ENCODE measurements around the gene AP2A2. TPM values are rescaled to one million over a fixed set of nuclear protein-coding genes. Genes with fewer than 3 reads are reported as not detected.

The AP2A2 gene
- total RNA-seq, 1 donor from 2014 or later: 58.7 TPM

- TF ChIP-seq CTCF (IDR thresholded peaks at IDR 0.05) (no peak), POLR2A (IDR thresholded peaks at IDR 0.05) (no peak), POLR2AphosphoS5 (IDR thresholded peaks at IDR 0.05; ENCODE audit: insufficient read depth in 1 of 2, low read depth in 1 of 2) (no peak)
- peaks cover 0 to 27% of the 10 kb centered on the region in 2 donors for H3K36me3 ChIP-seq
- no peak overlapping the region for H3K27ac ChIP-seq
- no peak overlapping the region for H3K4me3 ChIP-seq
- H3K4me1 ChIP-seq: peaks cover 20% of the 10 kb centered on the region
- H3K27me3 ChIP-seq: no peaks in the 10 kb centered on the region
- H3K9me3 ChIP-seq: no peaks in the 10 kb centered on the region
- DNase-seq (ENCODE audit: extremely low spot score in 2 of 2): no peak
- intact Hi-C loops (cut with DNase I): no loop called here
These were observed 43.2 kb downstream of the AP2A2 start for GRCh38 chr11:968822-969221.

GRCh38 chr11:969651-970205 lies 44.1 kb downstream of the AP2A2 start:
- Histone ChIP-seq H3K9me3 (no peaks in the 10 kb centered on the region), H3K36me3 (peaks cover 0 to 24% of the 10 kb centered on the region in 2 donors), H3K27me3 (no peaks in the 10 kb centered on the region), H3K4me3 (no peak overlapping the region), H3K27ac (no peak overlapping the region), H3K4me1 (peaks cover 20% of the 10 kb centered on the region)
- TF ChIP-seq POLR2A (IDR thresholded peaks at IDR 0.05): no peak
- no peak for DNase-seq (ENCODE audit: extremely low spot score in 2 of 2)
- intact Hi-C loops (cut with DNase I): no loop called here

DNA sequence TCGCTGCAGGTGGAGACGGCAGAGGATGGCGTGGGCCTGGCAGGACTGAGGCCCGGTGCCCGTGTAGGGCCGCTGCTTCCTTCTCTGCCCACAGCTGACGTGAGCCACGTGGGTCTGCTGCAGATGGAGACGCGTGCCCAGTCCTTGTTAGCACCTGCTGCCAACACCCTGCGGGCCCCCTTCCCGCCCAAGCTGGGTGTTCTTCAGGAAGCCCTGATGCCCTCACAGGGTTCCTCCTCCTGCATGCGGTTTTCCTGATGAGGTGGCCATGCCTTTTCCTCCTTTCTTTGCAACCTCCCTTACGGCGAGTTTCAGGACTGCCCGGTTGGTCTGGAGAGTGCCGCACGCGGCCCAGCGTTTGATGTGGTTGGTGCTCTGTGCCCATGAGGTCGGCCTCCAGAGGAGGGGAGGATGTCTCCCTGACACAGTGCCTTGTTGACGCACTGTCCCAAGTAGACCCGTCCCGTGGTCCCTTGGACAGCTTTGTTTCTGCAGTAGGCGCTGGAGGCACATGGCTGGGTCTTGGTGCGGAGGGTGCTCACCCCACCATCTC lies 44.7 kb downstream of the AP2A2 start:
- no peak for TF ChIP-seq POLR2AphosphoS5 (IDR thresholded peaks at IDR 0.05; ENCODE audit: insufficient read depth in 1 of 2, low read depth in 1 of 2)
- TF ChIP-seq CTCF (IDR thresholded peaks at IDR 0.05): no peak
- no peak for TF ChIP-seq POLR2A (IDR thresholded peaks at IDR 0.05)
- H3K4me1 ChIP-seq: peaks cover 20% of the 10 kb centered on the region
- no peak for DNase-seq (ENCODE audit: extremely low spot score in 2 of 2)
- H3K27me3 ChIP-seq: no peaks in the 10 kb centered on the region
- no peaks in the 10 kb centered on the region for H3K9me3 ChIP-seq
- intact Hi-C loops (cut with DNase I): no loop called here
- H3K36me3 ChIP-seq: peaks cover 0 to 24% of the 10 kb centered on the region in 2 donors
- H3K4me3 ChIP-seq: no peak overlapping the region
- no peak overlapping the region for H3K27ac ChIP-seq

DNA sequence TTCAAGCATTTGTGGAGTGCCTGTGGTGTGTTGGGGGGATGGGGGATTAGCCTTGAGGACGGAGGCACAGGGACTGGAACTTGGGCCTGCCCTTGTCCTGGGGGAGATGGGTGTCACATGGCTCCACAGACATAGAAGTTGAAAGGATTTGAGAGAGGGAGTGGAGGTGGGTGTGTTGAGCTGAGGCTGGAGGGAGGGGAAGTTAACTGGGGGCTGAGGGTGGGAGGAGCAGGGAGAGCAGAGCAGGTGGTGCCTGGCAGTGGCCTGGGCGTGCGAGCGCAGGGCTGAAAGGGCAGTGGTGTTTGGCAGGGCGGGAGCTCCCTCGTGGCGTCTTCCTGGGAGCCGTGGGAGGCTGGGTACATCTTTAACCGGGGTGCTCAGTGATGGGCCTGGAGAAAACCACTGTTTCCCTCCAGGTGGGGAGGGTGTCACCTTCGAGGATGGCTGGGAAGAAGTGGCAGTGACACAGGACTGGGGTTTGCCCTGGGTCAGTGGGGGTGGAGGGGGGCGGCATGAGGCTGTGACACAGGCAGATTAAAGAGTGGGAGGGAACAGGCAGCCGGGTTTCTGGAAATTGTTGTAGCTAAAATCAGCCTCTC lies 45.5 kb downstream of the AP2A2 start:
- Histone ChIP-seq H3K36me3 (peaks cover 0 to 24% of the 10 kb centered on the region in 2 donors), H3K27ac (no peak overlapping the region), H3K27me3 (no peaks in the 10 kb centered on the region), H3K4me3 (no peak overlapping the region), H3K9me3 (no peaks in the 10 kb centered on the region), H3K4me1 (peaks cover 20% of the 10 kb centered on the region)
- intact Hi-C loops (cut with DNase I): no loop called here
- no peak for TF ChIP-seq POLR2AphosphoS5 (IDR thresholded peaks at IDR 0.05; ENCODE audit: insufficient read depth in 1 of 2, low read depth in 1 of 2)
- TF ChIP-seq CTCF (IDR thresholded peaks at IDR 0.05): no peak
- no peak for DNase-seq (ENCODE audit: extremely low spot score in 2 of 2)

GRCh38 chr11:971731-972365 lies 46.2 kb downstream of the AP2A2 start:
- intact Hi-C loops (cut with DNase I): no loop called here
- H3K9me3 ChIP-seq: no peaks in the 10 kb centered on the region
- peaks cover 0 to 24% of the 10 kb centered on the region in 2 donors for H3K36me3 ChIP-seq
- no peak overlapping the region for H3K27ac ChIP-seq
- TF ChIP-seq POLR2A (IDR thresholded peaks at IDR 0.05): no peak
- TF ChIP-seq CTCF (IDR thresholded peaks at IDR 0.05): no peak
- no peak for TF ChIP-seq POLR2AphosphoS5 (IDR thresholded peaks at IDR 0.05; ENCODE audit: insufficient read depth in 1 of 2, low read depth in 1 of 2)
- H3K4me3 ChIP-seq: no peak overlapping the region
- DNase-seq (ENCODE audit: extremely low spot score in 2 of 2): no peak
- peaks cover 15% of the 10 kb centered on the region for H3K4me1 ChIP-seq
- no peaks in the 10 kb centered on the region for H3K27me3 ChIP-seq

Data from vagina (tissue), 2 donors.